HG02973 (cell line): ENCODE measurements around the gene EVX2.

ENCODE experiments used
- ATAC-seq: cut with Tn5 transposase; IDR thresholded peaks from one replicate; pipeline ENCODE4 v1.9.1; 2021; ENCODE audit warnings: moderate library complexity; ENCODE audit not compliant: unreplicated experiment

EVX2 gene

GRCh38 chr2:176083796-176084261, at the start of gene EVX2:
EVX2 (minus strand) TSS chr2:176083962; CDS start chr2:176083776, 186 bp downstream.
- ATAC-seq: no peak

GRCh38 chr2:176133389-176133788, 49.6 kb upstream of the EVX2 start:
- no peak for ATAC-seq

GRCh38 chr2:176132205-176133171, 48.7 kb upstream of the EVX2 start:
- ATAC-seq: no peak

GRCh38 chr2:176131848-176132158, 48.0 kb upstream of the EVX2 start:
- ATAC-seq: no peak

- no peak for ATAC-seq
Observed at GRCh38 chr2:176130957-176131847, 47.4 kb upstream of the EVX2 start.

GRCh38 chr2:176130147-176130956, 46.6 kb upstream of the EVX2 start:
- no peak for ATAC-seq

GRCh38 chr2:176129813-176130146, 46.0 kb upstream of the EVX2 start:
- no peak for ATAC-seq

GRCh38 chr2:176128982-176129796, 45.4 kb upstream of the EVX2 start, which contains the start of gene HOXD8:
HOXD8 (plus strand) TSS chr2:176129705; CDS start chr2:176130367, 662 bp downstream.
- ATAC-seq: no peak

- no peak for ATAC-seq
Observed at GRCh38 chr2:176128172-176128981, 44.6 kb upstream of the EVX2 start.

- no peak for ATAC-seq
Observed at GRCh38 chr2:176127774-176128072, 44.0 kb upstream of the EVX2 start.

- ATAC-seq: no peak
Observed at GRCh38 chr2:176126929-176127773, 43.4 kb upstream of the EVX2 start.

GRCh38 chr2:176125772-176126054, 42.0 kb upstream of the EVX2 start:
- no peak for ATAC-seq

- no peak for ATAC-seq
Observed at GRCh38 chr2:176124947-176125771, 41.4 kb upstream of the EVX2 start.

GRCh38 chr2:176124110-176124946, 40.6 kb upstream of the EVX2 start:
- ATAC-seq: no peak

- no peak for ATAC-seq
Observed at GRCh38 chr2:176123411-176124109, 39.8 kb upstream of the EVX2 start.

GRCh38 chr2:176122683-176123410, 39.1 kb upstream of the EVX2 start, which contains the start of gene HOXD9:
HOXD9 (plus strand) TSS chr2:176122719; CDS start chr2:176122769, 50 bp downstream.
- ATAC-seq: no peak
